ENCODE results near the gene FRMPD2. TPM values are rescaled to one million over a fixed set of nuclear protein-coding genes. Genes with fewer than 3 reads are reported as not detected.

Gene FRMPD2
- total and polyA plus RNA-seq, 2 experiments from 2014 or later: not detected

DNA sequence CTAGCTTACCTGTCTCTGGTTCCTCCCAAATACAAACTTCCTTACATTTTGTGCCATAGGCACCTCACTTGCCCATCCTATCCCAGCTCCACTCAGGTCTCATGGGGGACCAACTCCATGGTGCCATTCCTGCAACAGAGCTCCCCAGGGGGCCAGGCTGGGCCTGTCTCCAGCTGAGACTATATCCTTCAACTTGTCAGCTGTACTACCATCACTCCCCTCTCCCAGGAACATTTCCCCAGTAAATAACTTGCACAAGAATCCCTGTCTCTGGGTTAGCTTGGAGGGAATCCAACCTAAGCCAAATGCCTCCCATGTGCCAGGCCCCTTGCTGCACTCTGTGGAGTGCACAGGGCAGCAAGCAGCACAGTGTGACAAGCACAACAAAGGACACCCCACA lies 33.2 kb downstream of the FRMPD2 start:
- H4K20me1 ChIP-seq (ENCODE audit: insufficient read depth): no peaks in the 10 kb centered on the region
- in situ Hi-C loops (cut with MboI): no loop called here
- no peaks in the 10 kb centered on the region for H3K36me3 ChIP-seq (ENCODE audit: low read depth)
- no peak overlapping the region for H2AFZ ChIP-seq
- no peak overlapping the region for H3K9ac ChIP-seq
- H3K9me2 ChIP-seq (ENCODE audit: insufficient read depth): no peaks in the 10 kb centered on the region
- no peak overlapping the region for H3K27ac ChIP-seq
- no peaks in the 10 kb centered on the region for H3K9me3 ChIP-seq (ENCODE audit: low read depth)
- no peaks in the 10 kb centered on the region for H3F3A ChIP-seq (ENCODE audit: insufficient read depth)
- no peaks in the 10 kb centered on the region for H3K79me2 ChIP-seq (ENCODE audit: insufficient read depth)
- no peak for DNase-seq
- no peak for TF ChIP-seq EZH2 (IDR thresholded peaks at IDR 0.05; ENCODE audit: insufficient read depth, poor library complexity, severe bottlenecking)
- no peak for TF ChIP-seq EZH2phosphoT487 (IDR thresholded peaks at IDR 0.05; ENCODE audit: insufficient read depth, low read depth)
- H3K4me3 ChIP-seq: no peak overlapping the region
- no peak overlapping the region for H3K4me2 ChIP-seq (ENCODE audit: unreplicated experiment)
- H3K4me1 ChIP-seq (ENCODE audit: insufficient read depth): no peaks in the 10 kb centered on the region
- H3K27me3 ChIP-seq (replicated peaks; ENCODE audit: insufficient read depth): peaks cover 46% of the 10 kb centered on the region

DNA sequence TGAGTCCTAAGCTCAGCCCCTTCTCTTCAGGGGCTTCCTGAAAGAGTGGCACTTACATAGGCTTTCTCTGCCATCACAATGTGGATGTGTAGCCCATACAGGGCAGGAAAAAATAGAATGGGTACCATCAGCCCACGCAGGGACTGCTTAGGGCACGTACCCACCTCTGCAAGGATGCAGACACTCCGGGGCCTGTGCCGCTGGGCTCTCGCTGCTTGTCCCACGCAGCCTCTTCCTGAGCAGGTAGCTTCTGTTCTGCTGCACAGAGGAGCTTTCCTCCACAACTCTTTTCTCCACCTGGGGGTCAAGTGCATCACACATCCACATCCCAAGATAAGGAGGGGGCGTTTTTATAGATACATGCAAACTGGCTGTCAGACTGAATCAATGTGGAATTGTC lies 34.3 kb downstream of the FRMPD2 start:
- in situ Hi-C loops (cut with MboI): no loop called here
- Histone ChIP-seq H3K79me2 (ENCODE audit: insufficient read depth) (no peaks in the 10 kb centered on the region), H3K4me1 (ENCODE audit: insufficient read depth) (no peaks in the 10 kb centered on the region), H3K27ac (no peak overlapping the region), H3K4me2 (ENCODE audit: unreplicated experiment) (no peak overlapping the region), H3K36me3 (ENCODE audit: low read depth) (no peaks in the 10 kb centered on the region), H3K9ac (no peak overlapping the region), H3K9me2 (ENCODE audit: insufficient read depth) (no peaks in the 10 kb centered on the region), H3F3A (ENCODE audit: insufficient read depth) (no peaks in the 10 kb centered on the region), H2AFZ (no peak overlapping the region), H4K20me1 (ENCODE audit: insufficient read depth) (no peaks in the 10 kb centered on the region), H3K4me3 (no peak overlapping the region), H3K9me3 (ENCODE audit: low read depth) (no peaks in the 10 kb centered on the region), H3K27me3 (replicated peaks; ENCODE audit: insufficient read depth) (peaks cover 45% of the 10 kb centered on the region)
- no peak for TF ChIP-seq EZH2 (IDR thresholded peaks at IDR 0.05; ENCODE audit: insufficient read depth, poor library complexity, severe bottlenecking)
- no peak for TF ChIP-seq EZH2phosphoT487 (IDR thresholded peaks at IDR 0.05; ENCODE audit: insufficient read depth, low read depth)
- no peak for DNase-seq
- 64 to 67% methylated on average over 7 of the region's 7 CpGs for WGBS, 2 experiments (ENCODE audit: low coverage in 1 of 2, low lambda C conversion rate in 2 of 2, missing lambda C conversion rate in 2 of 2)

DNA sequence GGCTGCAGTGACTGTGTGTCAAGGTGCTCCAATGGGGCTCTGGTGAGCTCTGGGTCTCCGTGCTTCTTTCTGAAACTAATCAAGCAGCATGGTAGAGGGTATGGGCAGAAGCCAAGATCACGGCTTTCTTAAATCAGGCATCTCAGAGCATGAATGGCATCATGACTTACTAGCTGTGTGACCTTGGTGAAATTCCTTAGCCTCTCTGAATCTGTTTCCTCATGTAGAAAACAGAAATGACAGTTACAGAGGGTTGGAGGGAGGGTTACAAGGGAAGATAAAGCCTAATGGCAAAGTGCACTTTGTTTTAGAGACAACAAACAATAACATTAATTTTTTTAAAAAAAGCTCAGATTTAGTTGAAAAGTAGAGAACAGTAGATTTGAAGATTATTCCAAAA lies 34.9 kb downstream of the FRMPD2 start:
- Histone ChIP-seq H3K27ac (no peak overlapping the region), H3K36me3 (ENCODE audit: low read depth) (no peaks in the 10 kb centered on the region), H4K20me1 (ENCODE audit: insufficient read depth) (no peaks in the 10 kb centered on the region), H2AFZ (no peak overlapping the region), H3K9me3 (ENCODE audit: low read depth) (no peaks in the 10 kb centered on the region), H3K9ac (no peak overlapping the region), H3K4me2 (ENCODE audit: unreplicated experiment) (no peak overlapping the region), H3K9me2 (ENCODE audit: insufficient read depth) (no peaks in the 10 kb centered on the region), H3K4me1 (ENCODE audit: insufficient read depth) (no peaks in the 10 kb centered on the region), H3K79me2 (ENCODE audit: insufficient read depth) (no peaks in the 10 kb centered on the region), H3K4me3 (no peak overlapping the region), H3K27me3 (replicated peaks; ENCODE audit: insufficient read depth) (peaks cover 39% of the 10 kb centered on the region), H3F3A (ENCODE audit: insufficient read depth) (no peaks in the 10 kb centered on the region)
- 8 to 18% methylated on average over 2 of the region's 2 CpGs for WGBS, 2 experiments (ENCODE audit: low coverage in 1 of 2, low lambda C conversion rate in 2 of 2, missing lambda C conversion rate in 2 of 2)
- no peak for DNase-seq
- in situ Hi-C loops (cut with MboI): no loop called here
- TF ChIP-seq EZH2 (IDR thresholded peaks at IDR 0.05; ENCODE audit: insufficient read depth, poor library complexity, severe bottlenecking) (no peak), EZH2phosphoT487 (IDR thresholded peaks at IDR 0.05; ENCODE audit: insufficient read depth, low read depth) (no peak)

DNA sequence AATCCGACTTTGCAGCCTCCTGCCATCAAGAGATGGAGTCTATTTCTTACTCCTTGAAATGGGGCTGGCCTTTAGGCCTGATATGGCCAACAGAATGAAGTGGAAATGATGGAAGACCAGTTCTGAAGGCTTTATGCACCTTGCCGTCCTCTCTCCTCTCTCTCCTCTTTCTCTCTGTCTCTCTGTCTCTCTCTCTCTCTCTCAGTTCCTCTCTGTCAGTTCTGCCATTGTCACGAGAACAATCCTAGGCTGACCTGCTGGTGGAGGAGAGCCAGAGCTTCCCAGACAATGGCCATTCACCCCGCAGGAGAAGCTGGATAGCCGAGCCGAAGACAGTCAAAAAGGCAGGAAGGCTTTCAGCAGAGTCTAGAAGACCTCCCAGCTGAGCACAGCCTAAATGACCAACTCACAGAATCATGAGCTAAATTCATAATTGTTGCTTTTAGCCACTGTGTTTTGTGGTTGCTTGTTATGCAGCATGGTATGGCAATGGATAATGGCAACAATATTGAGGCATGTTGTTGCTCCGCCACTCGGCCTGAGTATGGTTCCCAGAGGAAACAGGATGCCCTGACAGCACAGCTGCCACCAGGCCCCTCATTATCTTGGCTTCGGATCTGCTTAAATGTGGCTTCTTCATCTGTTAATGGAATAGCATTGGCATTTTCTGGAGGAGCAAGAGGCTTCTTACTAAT lies 35.5 kb downstream of the FRMPD2 start:
- H3K36me3 ChIP-seq (ENCODE audit: low read depth): no peaks in the 10 kb centered on the region
- no peak for DNase-seq
- in situ Hi-C loops (cut with MboI): no loop called here

More for the DNA sequence above, 35.5 kb downstream of the FRMPD2 start:
- TF ChIP-seq EZH2 (IDR thresholded peaks at IDR 0.05; ENCODE audit: insufficient read depth, poor library complexity, severe bottlenecking) (no peak), EZH2phosphoT487 (IDR thresholded peaks at IDR 0.05; ENCODE audit: insufficient read depth, low read depth) (no peak)
- no peaks in the 10 kb centered on the region for H3K9me2 ChIP-seq (ENCODE audit: insufficient read depth)
- H3K4me3 ChIP-seq: no peak overlapping the region
- no peak overlapping the region for H3K4me2 ChIP-seq (ENCODE audit: unreplicated experiment)
- no peak overlapping the region for H3K27ac ChIP-seq
- no peaks in the 10 kb centered on the region for H3K79me2 ChIP-seq (ENCODE audit: insufficient read depth)
- no peaks in the 10 kb centered on the region for H3K9me3 ChIP-seq (ENCODE audit: low read depth)
- no peak overlapping the region for H3K9ac ChIP-seq
- H3K27me3 ChIP-seq (replicated peaks; ENCODE audit: insufficient read depth): peaks cover 37% of the 10 kb centered on the region
- no peak overlapping the region for H2AFZ ChIP-seq
- no peaks in the 10 kb centered on the region for H3K4me1 ChIP-seq (ENCODE audit: insufficient read depth)
- H4K20me1 ChIP-seq (ENCODE audit: insufficient read depth): no peaks in the 10 kb centered on the region
- no peaks in the 10 kb centered on the region for H3F3A ChIP-seq (ENCODE audit: insufficient read depth)
- WGBS, 2 experiments (ENCODE audit: low coverage in 1 of 2, low lambda C conversion rate in 2 of 2, missing lambda C conversion rate in 2 of 2): 34 to 37% methylated on average over 8 to 9 of the region's 9 CpGs
